GM12878 (cell line): ENCODE measurements around the gene FNDC3B.

Experiments
- POLR2A ChIP-seq: IDR thresholded peaks from 2 replicates; pipeline ENCODE4 v1.6.1; 2011; ENCODE audit warnings: low read depth, mild to moderate bottlenecking, low read length
- SMAD1 ChIP-seq: fragments of 450-650 bp; IDR thresholded peaks from 2 replicates; pipeline ENCODE4 v1.6.1; 2018; ENCODE audit warnings: mild to moderate bottlenecking, low read depth; ENCODE audit not compliant: partially characterized antibody

DNA sequence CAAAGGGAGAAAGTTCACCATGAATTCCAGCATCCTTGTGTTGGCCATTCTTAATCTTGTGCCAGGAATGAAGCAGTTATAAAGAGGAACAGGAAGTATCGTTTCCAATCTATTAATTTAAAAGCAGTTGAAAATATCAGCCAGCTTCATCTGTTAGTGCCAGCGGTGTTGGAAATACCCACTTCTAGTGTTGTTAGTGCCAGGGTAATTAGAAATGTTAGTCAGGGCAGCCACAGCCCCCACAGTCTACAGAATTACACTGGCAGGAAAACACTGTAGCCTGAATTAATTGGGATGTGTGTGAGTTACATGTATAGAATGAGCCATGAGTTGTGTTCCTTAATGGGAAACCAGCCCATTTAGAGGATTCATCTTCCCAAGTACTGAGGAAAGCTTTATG is 281.1 kb downstream of the FNDC3B start:
- TF ChIP-seq POLR2A (no peak), SMAD1 (no peak)
